KMS-11 (cell line): ENCODE measurements around the gene TWIST2.

ENCODE experiments used
- H2AFZ ChIP-seq: fragments of 200-600 bp; sonication (generic); 2 replicates; pipeline ENCODE4 v1.6.1; 2016; ENCODE audit warnings: antibody characterized with exemption, mixed run types, low read depth
- H3K27ac ChIP-seq: fragments of 200-600 bp; sonication (generic); 2 replicates; pipeline ENCODE4 v1.6.1; 2016; ENCODE audit warnings: mild to moderate bottlenecking, mixed run types
- H3K27me3 ChIP-seq: fragments of 200-600 bp; sonication (generic); 2 replicates; pipeline ENCODE4 v1.6.1; 2017; ENCODE audit warnings: mild to moderate bottlenecking, low read depth, mixed run types, moderate library complexity; ENCODE audit not compliant: insufficient read depth
- H3K36me3 ChIP-seq: fragments of 200-600 bp; sonication (generic); 2 replicates; pipeline ENCODE4 v1.6.1; 2017; ENCODE audit warnings: mild to moderate bottlenecking, mixed run types; ENCODE audit not compliant: insufficient read depth
- H3K4me1 ChIP-seq: fragments of 200-600 bp; sonication (generic); 2 replicates; pipeline ENCODE4 v1.6.1; 2016; ENCODE audit warnings: mild to moderate bottlenecking, low read depth, mixed run types; ENCODE audit not compliant: poor library complexity, severe bottlenecking
- H3K4me2 ChIP-seq: fragments of 200-600 bp; sonication (generic); 2 replicates; pipeline ENCODE4 v1.7.0; 2016; ENCODE audit warnings: mild to moderate bottlenecking, mixed run types
- H3K4me3 ChIP-seq: fragments of 200-600 bp; sonication (generic); IDR thresholded peaks from 2 replicates; pipeline ENCODE4 v1.6.1; 2017; ENCODE audit warnings: low read depth, low read length, mixed read lengths; ENCODE audit not compliant: insufficient read depth
- H3K79me2 ChIP-seq: fragments of 200-600 bp; sonication (generic); 2 replicates; pipeline ENCODE4 v1.6.1; 2016; ENCODE audit warnings: low read depth, mixed run types; ENCODE audit not compliant: insufficient read depth
- H3K9ac ChIP-seq: fragments of 200-600 bp; sonication (generic); 2 replicates; pipeline ENCODE4 v1.6.1; 2016; ENCODE audit warnings: mild to moderate bottlenecking, mixed run types
- H4K20me1 ChIP-seq: fragments of 200-600 bp; sonication (generic); 2 replicates; pipeline ENCODE4 v1.6.1; 2016; ENCODE audit warnings: mild to moderate bottlenecking, mixed run types; ENCODE audit not compliant: insufficient read depth
- TF ChIP-seq, protein P1 (sequence below): fragments of 200-600 bp; sonication (generic); conservative IDR thresholded peaks from 2 replicates; pipeline ENCODE4 v1.6.1; 2017; ENCODE audit warnings: low read depth, mild to moderate bottlenecking, antibody characterized with exemption, low read length, moderate library complexity, mixed read lengths

The TWIST2 gene

GRCh38 chr2:238888781-238889180 lies 40.9 kb downstream of the TWIST2 start:
- H3K27me3 ChIP-seq = peaks cover 29% of the 10 kb centered on the region; the same call in 1 of the 2 replicates
- no peaks in the 10 kb centered on the region for H3K79me2 ChIP-seq
- no peak overlapping the region for H2AFZ ChIP-seq
- H3K4me2 ChIP-seq = no peak overlapping the region
- TF ChIP-seq, protein P1, sequence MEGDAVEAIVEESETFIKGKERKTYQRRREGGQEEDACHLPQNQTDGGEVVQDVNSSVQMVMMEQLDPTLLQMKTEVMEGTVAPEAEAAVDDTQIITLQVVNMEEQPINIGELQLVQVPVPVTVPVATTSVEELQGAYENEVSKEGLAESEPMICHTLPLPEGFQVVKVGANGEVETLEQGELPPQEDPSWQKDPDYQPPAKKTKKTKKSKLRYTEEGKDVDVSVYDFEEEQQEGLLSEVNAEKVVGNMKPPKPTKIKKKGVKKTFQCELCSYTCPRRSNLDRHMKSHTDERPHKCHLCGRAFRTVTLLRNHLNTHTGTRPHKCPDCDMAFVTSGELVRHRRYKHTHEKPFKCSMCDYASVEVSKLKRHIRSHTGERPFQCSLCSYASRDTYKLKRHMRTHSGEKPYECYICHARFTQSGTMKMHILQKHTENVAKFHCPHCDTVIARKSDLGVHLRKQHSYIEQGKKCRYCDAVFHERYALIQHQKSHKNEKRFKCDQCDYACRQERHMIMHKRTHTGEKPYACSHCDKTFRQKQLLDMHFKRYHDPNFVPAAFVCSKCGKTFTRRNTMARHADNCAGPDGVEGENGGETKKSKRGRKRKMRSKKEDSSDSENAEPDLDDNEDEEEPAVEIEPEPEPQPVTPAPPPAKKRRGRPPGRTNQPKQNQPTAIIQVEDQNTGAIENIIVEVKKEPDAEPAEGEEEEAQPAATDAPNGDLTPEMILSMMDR = no peak
- no peaks in the 10 kb centered on the region for H3K36me3 ChIP-seq
- no peaks in the 10 kb centered on the region for H4K20me1 ChIP-seq
- H3K27ac ChIP-seq = no peak overlapping the region
- no peak overlapping the region for H3K4me3 ChIP-seq
- no peaks in the 10 kb centered on the region for H3K4me1 ChIP-seq
- H3K9ac ChIP-seq = no peak overlapping the region

DNA sequence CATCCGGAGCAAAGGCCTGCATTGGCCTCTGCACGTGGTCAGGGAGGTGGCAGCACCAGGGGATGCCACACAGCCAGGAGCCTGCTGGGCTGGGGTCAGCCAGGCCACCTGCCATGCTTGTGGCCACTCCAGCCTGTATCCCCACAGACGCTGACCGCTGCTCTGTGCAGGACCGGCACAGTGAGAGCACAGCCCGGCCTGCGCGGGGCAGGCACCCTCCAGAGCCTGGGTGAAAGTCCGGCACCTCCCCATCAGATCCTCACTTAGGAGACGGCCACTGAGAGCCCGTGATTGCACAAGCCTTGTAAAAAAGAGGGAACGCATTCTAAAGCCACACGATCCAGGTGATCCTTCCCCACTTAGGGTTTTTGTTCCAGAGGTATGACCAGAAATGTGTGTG lies 42.2 kb downstream of the TWIST2 start:
- Histone ChIP-seq H3K4me1 (no peaks in the 10 kb centered on the region), H2AFZ (no peak overlapping the region), H3K79me2 (no peaks in the 10 kb centered on the region), H3K9ac (no peak overlapping the region), H3K27me3 (peaks cover 32% of the 10 kb centered on the region; the same call in 1 of the 2 replicates), H4K20me1 (no peaks in the 10 kb centered on the region), H3K4me2 (no peak overlapping the region), H3K36me3 (no peaks in the 10 kb centered on the region), H3K27ac (no peak overlapping the region), H3K4me3 (no peak overlapping the region)
- TF ChIP-seq, protein P1 = no peak

DNA sequence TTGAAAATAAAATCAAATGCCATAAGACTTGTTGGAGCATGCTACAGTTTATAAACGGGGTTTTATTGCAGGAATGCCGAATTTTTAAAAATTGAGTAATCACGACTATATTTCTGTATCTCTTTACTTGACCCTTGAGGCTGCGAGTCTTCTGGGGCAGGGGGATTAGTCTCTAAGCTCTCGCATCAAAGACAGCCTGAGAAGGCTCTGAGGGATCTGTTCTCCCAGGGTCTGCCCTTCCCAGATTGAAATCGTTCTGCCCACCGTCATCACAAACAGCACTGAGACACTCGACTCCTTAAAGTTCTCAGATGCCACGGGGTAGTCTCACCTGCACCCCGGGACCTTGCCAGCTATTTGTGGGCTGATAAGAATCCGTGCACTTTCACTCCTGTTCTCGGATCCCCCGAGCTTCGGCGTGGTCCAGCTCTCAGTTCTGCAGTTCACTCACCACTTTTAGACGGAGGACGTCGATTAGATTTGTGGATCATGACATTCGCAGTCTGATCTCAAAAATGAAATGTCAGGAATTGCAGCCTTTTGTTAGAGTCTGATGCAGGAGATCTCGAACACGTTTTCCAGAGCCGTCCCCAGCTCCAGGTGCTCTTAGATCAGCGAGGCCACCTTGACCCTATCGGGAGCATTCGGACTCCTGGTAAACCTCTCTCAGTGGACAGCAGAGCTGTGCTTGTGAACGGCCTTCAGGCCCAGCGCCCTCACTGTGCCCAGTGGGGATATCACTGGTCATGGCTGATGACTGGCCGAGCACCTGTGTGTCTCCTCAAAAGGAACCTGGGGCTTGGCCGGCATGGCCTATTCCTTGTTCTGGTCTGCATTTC lies 43.0 kb downstream of the TWIST2 start:
- no peak overlapping the region for H3K4me2 ChIP-seq
- peaks cover 32% of the 10 kb centered on the region; the same call in 1 of the 2 replicates for H3K27me3 ChIP-seq
- no peak overlapping the region for H2AFZ ChIP-seq
- no peaks in the 10 kb centered on the region for H4K20me1 ChIP-seq
- TF ChIP-seq, protein P1 = no peak
- H3K9ac ChIP-seq = no peak overlapping the region
- no peaks in the 10 kb centered on the region for H3K36me3 ChIP-seq
- H3K4me3 ChIP-seq = no peak overlapping the region
- H3K79me2 ChIP-seq = no peaks in the 10 kb centered on the region
- H3K27ac ChIP-seq = no peak overlapping the region
- no peaks in the 10 kb centered on the region for H3K4me1 ChIP-seq

DNA sequence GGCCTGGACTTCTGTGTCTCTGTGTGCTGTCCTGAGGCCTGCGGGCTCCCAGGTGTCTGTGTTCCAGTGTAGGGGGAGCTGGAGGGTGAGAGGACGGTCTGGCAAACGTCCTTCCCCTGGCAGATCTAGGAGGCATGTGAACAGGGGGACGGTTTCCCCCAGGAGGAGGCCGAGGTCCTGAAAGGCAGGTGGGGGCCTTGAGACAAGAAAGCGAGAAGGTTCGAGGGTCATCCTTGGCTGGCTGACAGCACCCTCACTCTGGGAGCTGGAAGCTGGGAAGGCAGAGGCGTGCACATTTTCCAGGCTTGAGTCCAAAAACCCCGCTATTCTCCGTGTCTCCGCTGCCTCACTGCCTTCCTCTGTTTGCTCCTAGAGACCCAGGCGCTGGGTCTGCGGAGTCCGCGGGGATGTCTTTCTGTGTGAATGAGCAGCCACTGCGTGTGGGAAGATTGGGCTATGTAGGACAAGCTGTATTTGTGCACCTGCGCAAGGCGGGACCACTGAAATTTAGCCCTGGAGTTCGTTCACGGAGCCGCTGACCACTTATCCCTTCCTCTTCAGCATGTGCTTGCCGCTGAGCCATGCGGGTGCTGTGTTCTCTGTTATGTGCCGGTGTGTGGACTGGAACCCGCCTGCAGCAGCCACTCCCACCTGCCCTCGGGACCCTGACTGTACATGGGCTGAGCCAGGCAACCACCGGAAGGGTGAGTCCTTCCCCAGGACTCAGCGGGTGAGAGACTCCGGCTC lies 43.7 kb downstream of the TWIST2 start:
- no peaks in the 10 kb centered on the region for H4K20me1 ChIP-seq
- peaks cover 26% of the 10 kb centered on the region; the same call in 1 of the 2 replicates for H3K27me3 ChIP-seq
- no peaks in the 10 kb centered on the region for H3K79me2 ChIP-seq
- no peak overlapping the region for H2AFZ ChIP-seq
- no peaks in the 10 kb centered on the region for H3K4me1 ChIP-seq
- no peak overlapping the region for H3K4me2 ChIP-seq
- no peak overlapping the region for H3K4me3 ChIP-seq
- TF ChIP-seq, protein P1 = no peak
- H3K9ac ChIP-seq = no peak overlapping the region
- H3K36me3 ChIP-seq = no peaks in the 10 kb centered on the region
- H3K27ac ChIP-seq = no peak overlapping the region
